Fibroblast of skin of scalp (primary cell): ENCODE data around the gene GP2.

ENCODE experiments used
- DNase-seq: peaks from one replicate; pipeline ENCODE4 v3.0.0-alpha.2; 2013

Gene GP2

GRCh38 chr16:20303012-20303411 lies 24.3 kb downstream of the GP2 start:
- no peak for DNase-seq

- no peak for DNase-seq
Measured at GRCh38 chr16:20302389-20302788, 24.9 kb downstream of the GP2 start.

- no peak for DNase-seq
Measured at GRCh38 chr16:20301840-20302239, 25.5 kb downstream of the GP2 start.

DNA sequence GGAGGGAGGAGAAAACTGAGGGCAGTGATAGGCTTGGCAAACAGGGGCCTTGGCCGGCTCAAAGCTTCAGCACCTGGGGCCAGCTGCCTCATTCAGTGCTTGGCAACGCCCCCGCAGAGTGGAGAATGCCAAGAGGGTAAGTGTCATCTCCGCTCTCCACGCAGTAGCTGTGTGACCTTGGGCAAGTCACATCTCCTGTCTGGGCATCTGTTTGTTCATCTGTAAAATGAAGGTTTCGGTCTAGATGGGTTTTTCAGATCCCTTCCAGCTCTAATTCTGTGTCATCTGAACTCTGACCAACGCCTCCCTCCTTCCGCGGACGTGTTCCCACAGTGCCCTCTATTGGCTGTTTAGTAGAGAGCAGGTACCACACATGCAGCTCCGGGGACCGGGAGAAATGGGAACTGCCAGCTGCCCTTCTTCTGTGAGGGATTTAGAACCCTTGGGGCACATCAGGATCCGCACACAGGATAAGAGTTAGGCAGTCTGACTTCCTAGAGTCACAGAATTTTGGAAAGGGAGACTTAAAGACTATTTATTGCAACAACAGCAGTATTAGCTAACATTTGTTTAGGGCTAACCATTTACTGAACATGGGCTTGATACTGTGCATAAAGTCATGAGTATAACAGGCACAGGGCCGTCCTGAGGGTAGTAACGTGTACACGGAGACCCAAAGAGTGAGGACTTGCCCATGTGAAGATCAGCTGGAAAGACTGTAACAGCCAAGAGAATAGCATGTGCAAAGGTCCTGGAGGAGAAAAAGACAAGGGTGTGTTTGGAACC lies 26.8 kb downstream of the GP2 start:
- peak; percentile 50 for DNase-seq

GRCh38 chr16:20298452-20298851 lies 28.9 kb downstream of the GP2 start:
- no peak for DNase-seq

DNA sequence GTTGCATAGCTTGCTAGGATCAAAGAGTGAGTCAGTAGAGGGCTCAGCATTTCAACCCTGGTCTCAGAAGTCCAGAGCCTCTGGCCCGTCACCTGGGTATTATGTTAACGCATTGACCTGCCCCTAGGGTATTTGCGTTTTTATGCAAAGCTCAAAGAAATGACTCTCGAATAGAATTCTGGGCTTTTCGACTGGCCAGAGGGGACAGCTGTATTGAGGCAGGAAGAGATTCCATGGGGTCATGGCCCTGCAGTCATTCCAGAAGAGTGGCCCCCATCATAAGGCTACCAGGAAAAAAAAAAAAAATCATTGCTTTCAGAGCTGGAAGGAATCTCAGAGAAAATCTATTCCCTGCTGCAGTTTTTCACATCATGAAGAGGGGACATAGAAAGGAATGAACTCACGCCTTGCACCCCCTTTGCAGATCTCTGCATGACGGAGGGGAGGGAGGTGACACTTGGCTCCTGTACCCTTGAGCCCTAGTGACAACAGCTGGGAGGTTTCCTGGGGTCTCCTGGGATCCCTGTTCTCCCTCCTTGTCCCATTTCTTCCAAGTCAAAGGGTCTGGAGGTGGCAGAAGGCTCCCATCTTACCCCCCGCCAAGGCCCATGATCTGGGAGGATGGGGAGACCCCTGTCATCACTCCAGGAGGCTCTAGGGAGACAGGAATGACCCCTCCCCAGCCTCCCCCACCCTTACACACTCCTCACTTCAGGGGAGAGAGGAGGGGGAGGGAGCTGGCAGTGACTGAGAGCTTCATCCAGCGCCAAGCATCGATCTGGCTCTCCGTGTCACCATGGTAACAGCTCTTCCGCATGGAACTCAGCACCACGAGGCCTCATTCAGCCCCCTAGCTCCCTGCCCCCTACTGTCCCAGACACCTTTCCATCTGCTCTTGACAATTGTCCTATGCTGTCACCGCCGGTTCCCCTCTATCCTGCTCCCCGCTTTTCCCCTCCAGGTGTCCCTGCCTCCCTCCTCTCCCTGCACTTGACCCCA lies 35.8 kb downstream of the GP2 start:
- DNase-seq: no peak

- no peak for DNase-seq
Measured at GRCh38 chr16:20289571-20289970, 37.7 kb downstream of the GP2 start.

GRCh38 chr16:20285993-20286499 lies 41.3 kb downstream of the GP2 start:
- DNase-seq: no peak

GRCh38 chr16:20280259-20280658 lies 47.1 kb downstream of the GP2 start:
- no peak for DNase-seq

DNA sequence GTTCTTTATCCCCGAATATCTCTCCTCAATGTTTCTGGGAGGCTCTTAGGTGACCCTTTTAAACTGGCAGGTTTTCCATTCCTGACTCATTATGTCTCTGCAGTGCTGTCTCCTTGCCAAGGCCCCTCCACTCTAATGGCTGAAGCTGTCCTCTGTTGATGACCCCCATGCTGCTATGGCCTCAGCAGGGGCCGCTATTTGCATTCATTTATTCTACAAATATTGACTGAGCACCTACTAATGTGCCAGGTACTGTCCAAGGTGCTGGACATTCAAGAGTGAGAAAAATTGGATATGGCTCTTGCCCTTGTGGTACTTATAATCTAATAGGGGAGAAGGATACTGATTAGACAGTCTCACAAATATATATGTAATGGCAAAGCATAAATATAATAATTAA lies 55.4 kb downstream of the GP2 start:
- no peak for DNase-seq

DNA sequence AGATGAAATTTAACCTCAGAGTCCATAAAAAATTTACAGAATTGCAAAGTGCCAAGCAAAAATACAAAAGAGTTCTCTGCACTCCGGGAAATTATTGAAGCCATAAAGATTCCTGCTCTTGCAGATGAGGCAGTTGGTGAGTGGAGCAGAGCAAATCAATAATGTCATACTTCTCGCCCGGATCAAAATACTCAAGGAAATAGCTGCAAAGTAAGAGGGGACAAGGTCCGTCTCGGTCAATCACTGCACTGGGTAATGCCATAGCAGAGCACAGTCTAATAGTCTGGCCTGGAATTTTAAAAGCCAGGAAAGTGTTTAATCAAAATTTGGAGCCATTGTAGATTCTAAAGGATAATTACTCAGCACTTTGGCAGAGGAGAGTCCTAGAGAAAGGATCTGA lies 58.9 kb downstream of the GP2 start:
- no peak for DNase-seq

GRCh38 chr16:20265019-20265418 lies 62.3 kb downstream of the GP2 start:
- no peak for DNase-seq

DNA sequence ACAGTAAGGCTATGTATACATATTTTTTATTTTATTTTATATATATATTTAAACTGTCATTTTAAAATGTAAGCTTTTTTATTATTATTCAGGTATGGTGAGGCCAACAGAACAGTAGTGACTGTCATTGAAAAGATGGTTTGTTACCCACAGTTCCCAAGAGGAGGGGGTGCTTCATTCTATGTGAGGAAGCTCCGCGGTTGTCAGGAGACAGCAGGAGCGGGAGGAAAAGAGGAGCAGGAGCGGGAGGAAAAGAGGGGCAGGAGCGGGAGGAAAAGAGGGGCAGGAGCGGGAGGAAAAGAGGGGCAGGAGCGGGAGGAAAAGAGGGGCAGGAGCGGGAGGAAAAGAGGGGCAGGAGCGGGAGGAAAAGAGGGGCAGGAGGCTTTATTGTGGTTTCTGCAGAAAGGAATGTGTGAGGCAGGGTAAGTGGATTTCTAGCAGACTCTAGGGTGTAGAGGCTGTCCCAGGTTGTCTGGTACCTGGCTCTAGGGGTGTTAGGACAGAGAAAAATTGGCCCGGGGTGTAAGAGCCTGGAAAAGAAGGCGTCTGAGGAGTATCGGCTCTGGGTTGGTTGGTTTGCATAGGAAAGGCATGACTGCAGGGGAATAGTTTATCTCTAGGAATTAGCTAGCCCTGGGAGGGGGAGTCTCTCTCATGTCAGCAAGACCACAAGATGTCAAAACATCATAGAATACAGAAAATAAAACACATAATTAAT lies 64.0 kb downstream of the GP2 start:
- no peak for DNase-seq

- no peak for DNase-seq
Measured at GRCh38 chr16:20262248-20262647, 65.1 kb downstream of the GP2 start.

- no peak for DNase-seq
Measured at GRCh38 chr16:20260215-20261009, 66.9 kb downstream of the GP2 start.
